Measurements from ENCODE around the gene CRNKL1. TPM values are rescaled to one million over a fixed set of nuclear protein-coding genes. Genes with fewer than 3 reads are reported as not detected.

The CRNKL1 gene
- total RNA-seq, 1 experiment from 2014 or later = 6.7 TPM

DNA sequence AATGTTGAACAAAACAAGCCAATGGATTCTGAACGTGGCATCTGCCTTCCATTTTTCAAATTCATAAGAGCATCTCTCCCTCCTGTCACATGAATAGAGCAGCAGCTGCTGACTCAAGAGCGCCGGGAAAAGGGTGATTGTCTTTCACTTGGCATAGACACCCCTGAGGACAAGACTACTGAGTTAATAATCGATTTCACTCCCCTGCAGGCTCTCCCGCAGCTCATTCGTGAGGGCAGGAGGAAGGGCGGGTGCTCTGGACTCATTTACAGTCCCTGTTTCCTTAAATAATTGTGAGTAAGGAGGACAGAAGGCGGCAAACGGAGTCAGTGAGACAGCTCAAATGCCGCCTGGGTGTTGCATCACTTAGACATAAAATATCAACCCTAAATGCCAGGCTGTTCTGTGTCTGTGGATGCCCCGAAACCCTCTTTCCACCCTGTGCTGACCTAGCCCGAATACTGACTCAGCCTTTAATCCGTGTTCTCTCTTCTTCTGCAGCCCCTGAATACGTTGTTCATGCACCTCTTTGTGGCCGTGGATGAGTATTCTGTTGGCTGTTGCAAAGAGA lies 21.6 kb upstream of the CRNKL1 start:
- TF ChIP-seq, protein P1, sequence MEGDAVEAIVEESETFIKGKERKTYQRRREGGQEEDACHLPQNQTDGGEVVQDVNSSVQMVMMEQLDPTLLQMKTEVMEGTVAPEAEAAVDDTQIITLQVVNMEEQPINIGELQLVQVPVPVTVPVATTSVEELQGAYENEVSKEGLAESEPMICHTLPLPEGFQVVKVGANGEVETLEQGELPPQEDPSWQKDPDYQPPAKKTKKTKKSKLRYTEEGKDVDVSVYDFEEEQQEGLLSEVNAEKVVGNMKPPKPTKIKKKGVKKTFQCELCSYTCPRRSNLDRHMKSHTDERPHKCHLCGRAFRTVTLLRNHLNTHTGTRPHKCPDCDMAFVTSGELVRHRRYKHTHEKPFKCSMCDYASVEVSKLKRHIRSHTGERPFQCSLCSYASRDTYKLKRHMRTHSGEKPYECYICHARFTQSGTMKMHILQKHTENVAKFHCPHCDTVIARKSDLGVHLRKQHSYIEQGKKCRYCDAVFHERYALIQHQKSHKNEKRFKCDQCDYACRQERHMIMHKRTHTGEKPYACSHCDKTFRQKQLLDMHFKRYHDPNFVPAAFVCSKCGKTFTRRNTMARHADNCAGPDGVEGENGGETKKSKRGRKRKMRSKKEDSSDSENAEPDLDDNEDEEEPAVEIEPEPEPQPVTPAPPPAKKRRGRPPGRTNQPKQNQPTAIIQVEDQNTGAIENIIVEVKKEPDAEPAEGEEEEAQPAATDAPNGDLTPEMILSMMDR (IDR thresholded peaks at IDR 0.05; ENCODE audit: unreplicated experiment) = no peak
- CTCF ChIA-PET = no interaction called here
- no TSS peak for BruUV-seq (replicated peaks)
- H3K27ac Mint-ChIP-seq (ENCODE audit: unreplicated experiment) = no peak overlapping the region
- no peak for DNase-seq
- no peak overlapping the region for H3K4me3 Mint-ChIP-seq (ENCODE audit: low read depth, unreplicated experiment)
- no peaks in the 10 kb centered on the region for H3K9me3 Mint-ChIP-seq (ENCODE audit: low read depth, unreplicated experiment)
- intact Hi-C loops (cut with micrococcal nuclease; ENCODE audit: unreplicated experiment) = no loop called here
- no peaks in the 10 kb centered on the region for H3K36me3 Mint-ChIP-seq (ENCODE audit: insufficient read depth, unreplicated experiment)
- H3K4me1 Mint-ChIP-seq (ENCODE audit: low read depth, unreplicated experiment) = peaks cover 12% of the 10 kb centered on the region
- no peaks in the 10 kb centered on the region for H3K27me3 Mint-ChIP-seq (ENCODE audit: unreplicated experiment)

DNA sequence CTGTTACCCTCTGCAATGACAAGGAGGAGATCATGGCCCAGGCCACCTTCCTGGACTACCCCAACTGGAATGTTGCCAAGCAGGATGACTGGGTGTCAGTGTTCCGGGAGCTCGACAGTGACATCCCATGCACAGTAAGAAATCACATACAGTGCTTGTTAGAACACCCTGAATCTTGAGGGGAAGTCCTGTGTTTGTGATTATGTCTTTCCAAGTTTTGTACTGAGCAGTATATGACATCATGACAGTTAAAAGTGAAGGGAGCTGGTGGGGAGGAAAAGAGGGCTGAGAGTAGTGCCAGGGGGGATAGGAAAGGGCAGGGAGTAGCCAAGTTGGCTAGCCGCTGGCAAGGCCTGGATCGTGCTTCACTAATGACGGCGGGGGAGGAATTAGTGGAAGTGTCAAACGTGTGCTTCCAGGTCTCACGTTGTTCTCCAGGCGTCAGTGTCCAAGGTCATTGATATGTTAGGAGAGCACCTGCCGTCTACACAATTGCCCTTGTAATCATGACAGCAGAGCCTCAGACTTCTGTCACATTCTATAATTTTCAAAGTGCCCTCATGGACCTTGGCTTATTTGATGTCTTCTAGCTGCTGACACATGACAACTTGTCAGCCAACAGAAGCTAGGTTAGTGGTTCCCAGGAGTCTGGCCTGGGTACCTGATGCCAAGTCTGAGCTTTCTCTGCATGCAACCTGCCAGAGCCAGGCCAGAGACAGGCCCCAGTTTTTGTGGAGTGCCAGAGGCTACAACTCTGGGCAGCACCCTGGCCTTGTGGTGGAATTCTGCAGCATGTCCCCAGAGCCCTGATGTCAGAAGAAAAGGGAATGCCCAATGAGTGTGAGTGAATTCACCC lies 18.8 kb upstream of the CRNKL1 start:
- no peaks in the 10 kb centered on the region for H3K27me3 Mint-ChIP-seq (ENCODE audit: unreplicated experiment)
- no peaks in the 10 kb centered on the region for H3K4me1 Mint-ChIP-seq (ENCODE audit: low read depth, unreplicated experiment)
- no peaks in the 10 kb centered on the region for H3K9me3 Mint-ChIP-seq (ENCODE audit: low read depth, unreplicated experiment)
- TF ChIP-seq, protein P1 (IDR thresholded peaks at IDR 0.05; ENCODE audit: unreplicated experiment) = no peak
- no peak for DNase-seq
- intact Hi-C loops (cut with micrococcal nuclease; ENCODE audit: unreplicated experiment) = no loop called here
- CTCF ChIA-PET = interaction anchor here (0.5 to 0.7 kb wide), 2 partner anchors 187 to 326 kb away, joined by 3 to 4 read pairs; no protein-coding TSS in a partner anchor
- no TSS peak for BruUV-seq (replicated peaks)
- no peak overlapping the region for H3K4me3 Mint-ChIP-seq (ENCODE audit: low read depth, unreplicated experiment)
- no peak overlapping the region for H3K27ac Mint-ChIP-seq (ENCODE audit: unreplicated experiment)
- no peaks in the 10 kb centered on the region for H3K36me3 Mint-ChIP-seq (ENCODE audit: insufficient read depth, unreplicated experiment)

DNA sequence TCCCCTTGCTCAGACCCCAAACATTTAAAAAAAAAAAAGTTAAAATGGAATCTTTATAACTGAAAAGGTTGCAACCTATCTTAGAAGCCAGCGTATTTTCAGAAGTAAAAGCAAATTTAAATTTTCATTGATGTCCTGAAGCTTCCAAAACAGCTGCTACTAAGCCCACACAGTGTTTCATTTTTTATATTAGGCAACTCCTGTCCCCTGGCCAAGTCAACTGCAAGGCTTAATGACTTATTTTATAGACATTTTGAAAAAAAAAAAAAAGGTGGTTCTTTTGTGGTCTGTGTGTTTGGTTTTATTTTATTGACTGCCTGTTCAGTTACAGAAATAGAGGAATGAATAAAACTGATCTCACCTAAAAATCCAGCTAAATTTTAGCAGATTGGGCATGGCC lies 13.1 kb upstream of the CRNKL1 start:
- H3K4me1 Mint-ChIP-seq (ENCODE audit: low read depth, unreplicated experiment) = no peaks in the 10 kb centered on the region
- TF ChIP-seq, protein P1 (IDR thresholded peaks at IDR 0.05; ENCODE audit: unreplicated experiment) = no peak
- intact Hi-C loops (cut with micrococcal nuclease; ENCODE audit: unreplicated experiment) = no loop called here
- CTCF ChIA-PET = no interaction called here
- H3K4me3 Mint-ChIP-seq (ENCODE audit: low read depth, unreplicated experiment) = no peak overlapping the region
- DNase-seq = no peak
- no TSS peak for BruUV-seq (replicated peaks)
- no peaks in the 10 kb centered on the region for H3K36me3 Mint-ChIP-seq (ENCODE audit: insufficient read depth, unreplicated experiment)
- no peak overlapping the region for H3K27ac Mint-ChIP-seq (ENCODE audit: unreplicated experiment)
- H3K27me3 Mint-ChIP-seq (ENCODE audit: unreplicated experiment) = peaks cover 13% of the 10 kb centered on the region
- H3K9me3 Mint-ChIP-seq (ENCODE audit: low read depth, unreplicated experiment) = no peaks in the 10 kb centered on the region

DNA sequence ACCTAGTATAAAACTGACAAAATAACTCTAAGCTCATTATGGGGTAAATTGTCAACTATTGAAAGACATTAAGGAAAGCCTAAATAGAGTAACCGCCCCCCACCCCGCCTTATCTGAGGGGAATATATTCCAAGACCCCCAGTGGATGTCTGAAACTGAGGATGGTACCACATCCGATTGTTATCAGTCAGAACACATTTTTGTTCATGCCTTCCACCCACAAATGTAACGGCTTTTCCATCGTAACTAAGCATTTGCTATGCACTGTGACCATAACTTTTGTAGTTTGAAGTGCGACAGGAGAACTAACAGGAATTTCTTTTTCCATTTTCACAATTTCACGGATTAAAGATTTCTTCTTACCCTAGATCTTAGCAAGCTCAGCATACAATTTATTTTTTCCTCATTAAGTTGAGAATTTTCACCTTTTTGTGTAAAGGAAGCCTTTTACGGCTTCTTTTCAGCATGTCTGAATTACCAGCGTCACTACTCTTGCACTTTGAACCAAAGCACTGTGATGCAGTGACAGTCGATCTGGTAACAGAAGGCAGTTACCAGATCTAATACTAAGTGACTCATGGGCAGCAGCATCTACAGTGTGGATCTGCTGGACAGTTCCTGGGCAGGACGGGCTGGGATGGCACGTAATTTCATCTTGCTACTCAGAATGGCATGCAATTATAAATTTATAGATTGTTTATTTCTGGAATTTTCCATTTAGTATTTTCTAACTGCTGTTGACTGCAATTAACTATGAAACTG lies 11.9 kb upstream of the CRNKL1 start:
- CTCF ChIA-PET = no interaction called here
- no peaks in the 10 kb centered on the region for H3K4me1 Mint-ChIP-seq (ENCODE audit: low read depth, unreplicated experiment)
- no peak overlapping the region for H3K27ac Mint-ChIP-seq (ENCODE audit: unreplicated experiment)

More for the DNA sequence above, 11.9 kb upstream of the CRNKL1 start:
- H3K36me3 Mint-ChIP-seq (ENCODE audit: insufficient read depth, unreplicated experiment) = no peaks in the 10 kb centered on the region
- no peaks in the 10 kb centered on the region for H3K9me3 Mint-ChIP-seq (ENCODE audit: low read depth, unreplicated experiment)
- no peak overlapping the region for H3K4me3 Mint-ChIP-seq (ENCODE audit: low read depth, unreplicated experiment)
- no TSS peak for BruUV-seq (replicated peaks)
- no peak for DNase-seq
- intact Hi-C loops (cut with micrococcal nuclease; ENCODE audit: unreplicated experiment) = no loop called here
- TF ChIP-seq, protein P1 (IDR thresholded peaks at IDR 0.05; ENCODE audit: unreplicated experiment) = no peak
- peaks cover 13% of the 10 kb centered on the region for H3K27me3 Mint-ChIP-seq (ENCODE audit: unreplicated experiment)

Measured in Calu3 (cell line).